ENCODE data around the gene MEIS1. TPM values are rescaled to one million over a fixed set of nuclear protein-coding genes. Genes with fewer than 3 reads are reported as not detected.

MEIS1 gene
- polyA plus RNA-seq, 1 donor (not counting 4 experiments of a cell fraction or from before 2014, with no cell fraction given), result 3.1 TPM

GRCh38 chr2:66601624-66602023 is 166.7 kb downstream of the MEIS1 start:
- no peaks in the 10 kb centered on the region for H3K4me1 ChIP-seq (ENCODE audit: control insufficient read depth, extremely low read depth, insufficient read depth, low read length)
- no peak for DNase-seq (ENCODE audit: low read depth, low spot score)
- H3K9ac ChIP-seq (ENCODE audit: control insufficient read depth, extremely low read depth, insufficient read depth, low read length), result no peak overlapping the region
- FAIRE-seq, result no peak
- dilution Hi-C loops (cut with MboI; ENCODE audit: extremely low pct_ligation_motif_present, low sequenced_read_pairs), result no loop called here
- H3K27me3 ChIP-seq (ENCODE audit: control insufficient read depth, extremely low read depth, insufficient read depth, low read length), result no peaks in the 10 kb centered on the region
- no peaks in the 10 kb centered on the region for H3K9me3 ChIP-seq (ENCODE audit: control insufficient read depth, low read depth, low read length)
- no peak overlapping the region for H3K27ac ChIP-seq (ENCODE audit: control insufficient read depth, insufficient read depth, low read length)
- H4K20me1 ChIP-seq (ENCODE audit: control insufficient read depth, extremely low read depth, insufficient read depth, low read length), result no peaks in the 10 kb centered on the region
- H3K9me1 ChIP-seq (ENCODE audit: control insufficient read depth, extremely low read depth, insufficient read depth, low read length), result no peaks in the 10 kb centered on the region
- H3K79me2 ChIP-seq (ENCODE audit: control insufficient read depth, insufficient read depth, low read length), result no peaks in the 10 kb centered on the region
- no peaks in the 10 kb centered on the region for H3K36me3 ChIP-seq (ENCODE audit: control insufficient read depth in 2 of 2, extremely low read depth in 1 of 2, insufficient read depth in 2 of 2, low read length in 2 of 2)
- H3K4me2 ChIP-seq (ENCODE audit: control insufficient read depth, extremely low read depth, insufficient read depth, low read depth, low read length), result no peak overlapping the region
- TF ChIP-seq EZH2 (IDR thresholded peaks at IDR 0.05; ENCODE audit: low read length) (no peak), CTCF (optimal IDR thresholded peaks at IDR 0.05 in 1 of 3, IDR thresholded peaks at IDR 0.05 in 1 of 3, conservative IDR thresholded peaks at IDR 0.05 in 1 of 3; ENCODE audit: extremely low read depth in 1 of 3, insufficient read depth in 2 of 3, low read length in 3 of 3) (no peak)
- no peak overlapping the region for H2AFZ ChIP-seq (ENCODE audit: control insufficient read depth, low read length)
- H3K4me3 ChIP-seq (ENCODE audit: control insufficient read depth in 2 of 3, extremely low read depth in 1 of 3, insufficient read depth in 2 of 3, low read depth in 1 of 3, low read length in 3 of 3), result no peak overlapping the region

GRCh38 chr2:66602341-66602740 is 167.4 kb downstream of the MEIS1 start:
- no peak for FAIRE-seq
- no peak overlapping the region for H2AFZ ChIP-seq (ENCODE audit: control insufficient read depth, low read length)
- no peak overlapping the region for H3K4me3 ChIP-seq (ENCODE audit: control insufficient read depth in 2 of 3, extremely low read depth in 1 of 3, insufficient read depth in 2 of 3, low read depth in 1 of 3, low read length in 3 of 3)
- H3K9ac ChIP-seq (ENCODE audit: control insufficient read depth, extremely low read depth, insufficient read depth, low read length), result no peak overlapping the region
- no peak for TF ChIP-seq EZH2 (IDR thresholded peaks at IDR 0.05; ENCODE audit: low read length)
- no peak for TF ChIP-seq CTCF (optimal IDR thresholded peaks at IDR 0.05 in 1 of 3, IDR thresholded peaks at IDR 0.05 in 1 of 3, conservative IDR thresholded peaks at IDR 0.05 in 1 of 3; ENCODE audit: extremely low read depth in 1 of 3, insufficient read depth in 2 of 3, low read length in 3 of 3)
- no peak overlapping the region for H3K4me2 ChIP-seq (ENCODE audit: control insufficient read depth, extremely low read depth, insufficient read depth, low read depth, low read length)
- no peaks in the 10 kb centered on the region for H3K36me3 ChIP-seq (ENCODE audit: control insufficient read depth in 2 of 2, extremely low read depth in 1 of 2, insufficient read depth in 2 of 2, low read length in 2 of 2)
- H3K4me1 ChIP-seq (ENCODE audit: control insufficient read depth, extremely low read depth, insufficient read depth, low read length), result no peaks in the 10 kb centered on the region
- H3K27me3 ChIP-seq (ENCODE audit: control insufficient read depth, extremely low read depth, insufficient read depth, low read length), result no peaks in the 10 kb centered on the region
- no peak for DNase-seq (ENCODE audit: low read depth, low spot score)
- H3K79me2 ChIP-seq (ENCODE audit: control insufficient read depth, insufficient read depth, low read length), result no peaks in the 10 kb centered on the region
- dilution Hi-C loops (cut with MboI; ENCODE audit: extremely low pct_ligation_motif_present, low sequenced_read_pairs), result no loop called here
- no peaks in the 10 kb centered on the region for H3K9me3 ChIP-seq (ENCODE audit: control insufficient read depth, low read depth, low read length)
- H3K9me1 ChIP-seq (ENCODE audit: control insufficient read depth, extremely low read depth, insufficient read depth, low read length), result no peaks in the 10 kb centered on the region
- no peaks in the 10 kb centered on the region for H4K20me1 ChIP-seq (ENCODE audit: control insufficient read depth, extremely low read depth, insufficient read depth, low read length)
- no peak overlapping the region for H3K27ac ChIP-seq (ENCODE audit: control insufficient read depth, insufficient read depth, low read length)

Measured in keratinocyte (primary cell).